Upper lobe of right lung (tissue), 1 donor: ENCODE measurements around the gene DMRT1. TPM values are rescaled to one million over a fixed set of nuclear protein-coding genes. Genes with fewer than 3 reads are reported as not detected.

ENCODE experiments used
- ATAC-seq: fragments of 200-7000 bp; cut with Tn5 transposase; one replicate; pipeline ENCODE4 v1.9.1; 2020; ENCODE audit warnings: mild to moderate bottlenecking, moderate library complexity
- DNase-seq: peaks from one replicate; pipeline ENCODE4 v3.0.0-alpha.2; 2020
- H3K27ac ChIP-seq: fragments of 200-600 bp; one replicate; pipeline ENCODE4 v1.8.0; 2022
- H3K27me3 ChIP-seq: fragments of 200-600 bp; one replicate; pipeline ENCODE4 v1.8.0; 2022; ENCODE audit warnings: mild to moderate bottlenecking
- H3K36me3 ChIP-seq: fragments of 200-600 bp; one replicate; pipeline ENCODE4 v1.8.0; 2022
- H3K4me1 ChIP-seq: fragments of 200-600 bp; one replicate; pipeline ENCODE4 v1.8.0; 2022
- H3K4me3 ChIP-seq: fragments of 200-600 bp; one replicate; pipeline ENCODE4 v1.8.0; 2022; ENCODE audit warnings: mild to moderate bottlenecking
- H3K9me3 ChIP-seq: fragments of 200-600 bp; one replicate; pipeline ENCODE4 v1.8.0; 2022
- CTCF ChIP-seq: fragments of 200-600 bp; IDR thresholded peaks from one replicate; pipeline ENCODE4 v1.8.0; 2022; ENCODE audit warnings: antibody characterized with exemption
- intact Hi-C: fragments of 100-400 bp; cut with DNase I; formaldehyde crosslinking; loops from one replicate; pipeline ENCODE4 v1.11.0; 2022
- total RNA-seq: library from RNA; stranded (reverse); fragmentation: NEBNext Ultra II Directional; extraction: Animal tissue kit (Norgen Biotek cat#: 25700); gene quantifications from one replicate; pipeline ENCODE4 v1.2.1, GENCODE V29; 2021
- donor health status: DM: no; HTN: yes; CAD: no; lungs with severe emphysema.

Gene DMRT1
- total RNA-seq, 1 donor from 2014 or later = not detected

GRCh38 chr9:1009101-1009707, 167.7 kb downstream of the DMRT1 start:
- Histone ChIP-seq H3K36me3 (no peaks in the 10 kb centered on the region), H3K27ac (no peak overlapping the region), H3K27me3 (no peaks in the 10 kb centered on the region), H3K4me3 (no peak overlapping the region), H3K4me1 (no peaks in the 10 kb centered on the region), H3K9me3 (no peaks in the 10 kb centered on the region)
- TF ChIP-seq CTCF = peak; percentile 99
- peak; percentile 97 for ATAC-seq
- intact Hi-C loops = loop anchor here (5.0 kb wide), 1 partner anchor 117 kb away; no protein-coding TSS in a partner anchor
- DNase-seq = peak; percentile 90

- H3K36me3 ChIP-seq = no peaks in the 10 kb centered on the region
- no peaks in the 10 kb centered on the region for H3K9me3 ChIP-seq
- ATAC-seq (no peak), DNase-seq (no peak)
- no peak for TF ChIP-seq CTCF
- H3K4me3 ChIP-seq = no peak overlapping the region
- no peaks in the 10 kb centered on the region for H3K4me1 ChIP-seq
- intact Hi-C loops = no loop called here
- no peak overlapping the region for H3K27ac ChIP-seq
- H3K27me3 ChIP-seq = peaks cover 11% of the 10 kb centered on the region
Observed at GRCh38 chr9:1013021-1013420, 171.5 kb downstream of the DMRT1 start.

GRCh38 chr9:1014225-1014624, 172.7 kb downstream of the DMRT1 start:
- intact Hi-C loops = no loop called here
- Histone ChIP-seq H3K9me3 (no peaks in the 10 kb centered on the region), H3K36me3 (no peaks in the 10 kb centered on the region), H3K4me3 (no peak overlapping the region), H3K27ac (no peak overlapping the region), H3K27me3 (peaks cover 11% of the 10 kb centered on the region), H3K4me1 (no peaks in the 10 kb centered on the region)
- TF ChIP-seq CTCF = no peak
- ATAC-seq = no peak
- no peak for DNase-seq

GRCh38 chr9:1014640-1015039, 173.1 kb downstream of the DMRT1 start:
- Histone ChIP-seq H3K36me3 (no peaks in the 10 kb centered on the region), H3K4me1 (no peaks in the 10 kb centered on the region), H3K4me3 (no peak overlapping the region), H3K27ac (no peak overlapping the region), H3K27me3 (peaks cover 11% of the 10 kb centered on the region), H3K9me3 (no peaks in the 10 kb centered on the region)
- TF ChIP-seq CTCF = no peak
- intact Hi-C loops = no loop called here
- ATAC-seq = no peak
- DNase-seq = no peak

- H3K4me3 ChIP-seq = no peak overlapping the region
- H3K36me3 ChIP-seq = no peaks in the 10 kb centered on the region
- TF ChIP-seq CTCF = peak; percentile 33
- intact Hi-C loops = no loop called here
- ATAC-seq (peak; percentile 76), DNase-seq (no peak)
- H3K27me3 ChIP-seq = peaks cover 19% of the 10 kb centered on the region
- no peak overlapping the region for H3K27ac ChIP-seq
- H3K4me1 ChIP-seq = no peaks in the 10 kb centered on the region
- H3K9me3 ChIP-seq = peaks cover 8% of the 10 kb centered on the region
Observed at GRCh38 chr9:1018121-1018520, 176.6 kb downstream of the DMRT1 start.

Other genes with a start within 250 kb of the DMRT1 start
- gene DMRT3, start 135.0 kb downstream of the DMRT1 start, total RNA-seq = not detected
- 0.46 TPM for gene DMRT2, start 208.7 kb downstream of the DMRT1 start, total RNA-seq